Liver (tissue), 3 donors: Measurements from ENCODE around the gene TIAM2.

Experiments used
- FOXA1 ChIP-seq: IDR thresholded peaks from 2 replicates; pipeline ENCODE4 v1.6.1; 2016; ENCODE audit warnings: antibody characterized with exemption
- GABPA ChIP-seq, 2 donors: IDR thresholded peaks in 1 of 2; conservative IDR thresholded peaks in 1 of 2; 2 replicates each; pipeline ENCODE4 v1.6.1; 2016; ENCODE audit warnings: antibody characterized with exemption in 2 of 2, mild to moderate bottlenecking in 1 of 2, moderate library complexity in 1 of 2
- JUND ChIP-seq, 2 donors: IDR thresholded peaks; 2 replicates each; pipeline ENCODE4 v1.6.1; 2016; ENCODE audit warnings: antibody characterized with exemption in 2 of 2
- NR2F2 ChIP-seq: IDR thresholded peaks from 2 replicates; pipeline ENCODE4 v1.6.1; 2016; ENCODE audit warnings: antibody characterized with exemption
- RAD21 ChIP-seq, 2 donors: IDR thresholded peaks; 2 replicates each; pipeline ENCODE4 v1.6.1; 2016; ENCODE audit warnings: antibody characterized with exemption in 2 of 2, mild to moderate bottlenecking in 2 of 2
- SP1 ChIP-seq: IDR thresholded peaks from 2 replicates; pipeline ENCODE4 v1.6.1; 2018; ENCODE audit warnings: antibody characterized with exemption, mild to moderate bottlenecking
- TAF1 ChIP-seq: conservative IDR thresholded peaks from 2 replicates; pipeline ENCODE4 v1.6.1; 2016; ENCODE audit warnings: antibody characterized with exemption, mild to moderate bottlenecking
- YY1 ChIP-seq: IDR thresholded peaks from 2 replicates; pipeline ENCODE4 v1.6.1; 2016; ENCODE audit warnings: antibody characterized with exemption, mild to moderate bottlenecking
- TF ChIP-seq, protein P1 (sequence below): fragments of 150-350 bp; IDR thresholded peaks from 2 replicates; pipeline ENCODE4 v1.5.1; 2017; ENCODE audit warnings: improper control_type of control experiment, low read depth, low read length; ENCODE audit not compliant: missing input control
- TF ChIP-seq, protein P2 (sequence below): IDR thresholded peaks from 2 replicates; pipeline ENCODE4 v1.6.1; 2016; ENCODE audit warnings: antibody characterized with exemption, mild to moderate bottlenecking
- TF ChIP-seq, protein P3 (sequence below): IDR thresholded peaks from 2 replicates; pipeline ENCODE4 v1.6.1; 2016; ENCODE audit warnings: antibody characterized with exemption
- TF ChIP-seq, protein P4 (sequence below): IDR thresholded peaks from 2 replicates; pipeline ENCODE4 v1.6.1; 2016; ENCODE audit warnings: antibody characterized with exemption
- TF ChIP-seq, protein P5 (sequence below): IDR thresholded peaks from 2 replicates; pipeline ENCODE4 v1.6.1; 2016; ENCODE audit warnings: antibody characterized with exemption
- donor health status: healthy.
- donor health status: healthy.

DNA sequence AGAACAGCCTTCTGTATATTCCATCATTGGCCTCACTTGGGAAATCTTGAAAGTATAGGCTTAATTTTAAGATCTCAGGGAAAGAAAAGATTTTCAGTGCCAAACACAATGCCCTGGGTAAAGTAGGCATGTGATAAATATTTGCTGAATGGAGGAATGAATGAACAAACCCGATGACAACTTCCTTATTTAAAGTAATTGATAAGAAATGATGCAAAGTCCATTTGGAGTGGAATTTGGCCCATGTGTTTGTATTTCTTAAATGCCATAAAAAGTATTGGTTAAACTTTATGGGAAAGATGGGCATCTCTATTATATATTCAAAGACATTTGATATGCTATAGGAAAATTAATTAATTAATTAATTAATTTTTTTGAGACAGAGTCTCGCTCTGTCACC, 3.7 kb downstream of the TIAM2 start:
- TF ChIP-seq, protein P1, sequence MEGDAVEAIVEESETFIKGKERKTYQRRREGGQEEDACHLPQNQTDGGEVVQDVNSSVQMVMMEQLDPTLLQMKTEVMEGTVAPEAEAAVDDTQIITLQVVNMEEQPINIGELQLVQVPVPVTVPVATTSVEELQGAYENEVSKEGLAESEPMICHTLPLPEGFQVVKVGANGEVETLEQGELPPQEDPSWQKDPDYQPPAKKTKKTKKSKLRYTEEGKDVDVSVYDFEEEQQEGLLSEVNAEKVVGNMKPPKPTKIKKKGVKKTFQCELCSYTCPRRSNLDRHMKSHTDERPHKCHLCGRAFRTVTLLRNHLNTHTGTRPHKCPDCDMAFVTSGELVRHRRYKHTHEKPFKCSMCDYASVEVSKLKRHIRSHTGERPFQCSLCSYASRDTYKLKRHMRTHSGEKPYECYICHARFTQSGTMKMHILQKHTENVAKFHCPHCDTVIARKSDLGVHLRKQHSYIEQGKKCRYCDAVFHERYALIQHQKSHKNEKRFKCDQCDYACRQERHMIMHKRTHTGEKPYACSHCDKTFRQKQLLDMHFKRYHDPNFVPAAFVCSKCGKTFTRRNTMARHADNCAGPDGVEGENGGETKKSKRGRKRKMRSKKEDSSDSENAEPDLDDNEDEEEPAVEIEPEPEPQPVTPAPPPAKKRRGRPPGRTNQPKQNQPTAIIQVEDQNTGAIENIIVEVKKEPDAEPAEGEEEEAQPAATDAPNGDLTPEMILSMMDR: no peak
- TF ChIP-seq, protein P2, sequence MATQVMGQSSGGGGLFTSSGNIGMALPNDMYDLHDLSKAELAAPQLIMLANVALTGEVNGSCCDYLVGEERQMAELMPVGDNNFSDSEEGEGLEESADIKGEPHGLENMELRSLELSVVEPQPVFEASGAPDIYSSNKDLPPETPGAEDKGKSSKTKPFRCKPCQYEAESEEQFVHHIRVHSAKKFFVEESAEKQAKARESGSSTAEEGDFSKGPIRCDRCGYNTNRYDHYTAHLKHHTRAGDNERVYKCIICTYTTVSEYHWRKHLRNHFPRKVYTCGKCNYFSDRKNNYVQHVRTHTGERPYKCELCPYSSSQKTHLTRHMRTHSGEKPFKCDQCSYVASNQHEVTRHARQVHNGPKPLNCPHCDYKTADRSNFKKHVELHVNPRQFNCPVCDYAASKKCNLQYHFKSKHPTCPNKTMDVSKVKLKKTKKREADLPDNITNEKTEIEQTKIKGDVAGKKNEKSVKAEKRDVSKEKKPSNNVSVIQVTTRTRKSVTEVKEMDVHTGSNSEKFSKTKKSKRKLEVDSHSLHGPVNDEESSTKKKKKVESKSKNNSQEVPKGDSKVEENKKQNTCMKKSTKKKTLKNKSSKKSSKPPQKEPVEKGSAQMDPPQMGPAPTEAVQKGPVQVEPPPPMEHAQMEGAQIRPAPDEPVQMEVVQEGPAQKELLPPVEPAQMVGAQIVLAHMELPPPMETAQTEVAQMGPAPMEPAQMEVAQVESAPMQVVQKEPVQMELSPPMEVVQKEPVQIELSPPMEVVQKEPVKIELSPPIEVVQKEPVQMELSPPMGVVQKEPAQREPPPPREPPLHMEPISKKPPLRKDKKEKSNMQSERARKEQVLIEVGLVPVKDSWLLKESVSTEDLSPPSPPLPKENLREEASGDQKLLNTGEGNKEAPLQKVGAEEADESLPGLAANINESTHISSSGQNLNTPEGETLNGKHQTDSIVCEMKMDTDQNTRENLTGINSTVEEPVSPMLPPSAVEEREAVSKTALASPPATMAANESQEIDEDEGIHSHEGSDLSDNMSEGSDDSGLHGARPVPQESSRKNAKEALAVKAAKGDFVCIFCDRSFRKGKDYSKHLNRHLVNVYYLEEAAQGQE: no peak
- TF ChIP-seq, protein P3, sequence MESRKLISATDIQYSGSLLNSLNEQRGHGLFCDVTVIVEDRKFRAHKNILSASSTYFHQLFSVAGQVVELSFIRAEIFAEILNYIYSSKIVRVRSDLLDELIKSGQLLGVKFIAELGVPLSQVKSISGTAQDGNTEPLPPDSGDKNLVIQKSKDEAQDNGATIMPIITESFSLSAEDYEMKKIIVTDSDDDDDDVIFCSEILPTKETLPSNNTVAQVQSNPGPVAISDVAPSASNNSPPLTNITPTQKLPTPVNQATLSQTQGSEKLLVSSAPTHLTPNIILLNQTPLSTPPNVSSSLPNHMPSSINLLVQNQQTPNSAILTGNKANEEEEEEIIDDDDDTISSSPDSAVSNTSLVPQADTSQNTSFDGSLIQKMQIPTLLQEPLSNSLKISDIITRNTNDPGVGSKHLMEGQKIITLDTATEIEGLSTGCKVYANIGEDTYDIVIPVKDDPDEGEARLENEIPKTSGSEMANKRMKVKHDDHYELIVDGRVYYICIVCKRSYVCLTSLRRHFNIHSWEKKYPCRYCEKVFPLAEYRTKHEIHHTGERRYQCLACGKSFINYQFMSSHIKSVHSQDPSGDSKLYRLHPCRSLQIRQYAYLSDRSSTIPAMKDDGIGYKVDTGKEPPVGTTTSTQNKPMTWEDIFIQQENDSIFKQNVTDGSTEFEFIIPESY: no peak
- TF ChIP-seq YY1 (no peak), TAF1 (no peak), JUND (IDR thresholded peaks at IDR 0.05) (no peak), RAD21 (IDR thresholded peaks at IDR 0.05) (no peak), FOXA1 (no peak), SP1 (no peak), GABPA (IDR thresholded peaks at IDR 0.05 in 1 of 2, conservative IDR thresholded peaks at IDR 0.05 in 1 of 2) (no peak), NR2F2 (no peak)
- TF ChIP-seq, protein P4, sequence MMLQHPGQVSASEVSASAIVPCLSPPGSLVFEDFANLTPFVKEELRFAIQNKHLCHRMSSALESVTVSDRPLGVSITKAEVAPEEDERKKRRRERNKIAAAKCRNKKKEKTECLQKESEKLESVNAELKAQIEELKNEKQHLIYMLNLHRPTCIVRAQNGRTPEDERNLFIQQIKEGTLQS: no peak
- TF ChIP-seq, protein P5, sequence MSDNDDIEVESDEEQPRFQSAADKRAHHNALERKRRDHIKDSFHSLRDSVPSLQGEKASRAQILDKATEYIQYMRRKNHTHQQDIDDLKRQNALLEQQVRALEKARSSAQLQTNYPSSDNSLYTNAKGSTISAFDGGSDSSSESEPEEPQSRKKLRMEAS: no peak
